Measurements from ENCODE around the gene PCSK6. TPM values are rescaled to one million over a fixed set of nuclear protein-coding genes. Genes with fewer than 3 reads are reported as not detected.
"Not testable (repeated sequence)": the region's sequence is repeated elsewhere in the genome, so short reads cannot be mapped to it uniquely, and the experiment has no call there.

The PCSK6 gene
- total and polyA plus RNA-seq, 2 donors from 2014 or later: 3.8 to 7.3 TPM

DNA sequence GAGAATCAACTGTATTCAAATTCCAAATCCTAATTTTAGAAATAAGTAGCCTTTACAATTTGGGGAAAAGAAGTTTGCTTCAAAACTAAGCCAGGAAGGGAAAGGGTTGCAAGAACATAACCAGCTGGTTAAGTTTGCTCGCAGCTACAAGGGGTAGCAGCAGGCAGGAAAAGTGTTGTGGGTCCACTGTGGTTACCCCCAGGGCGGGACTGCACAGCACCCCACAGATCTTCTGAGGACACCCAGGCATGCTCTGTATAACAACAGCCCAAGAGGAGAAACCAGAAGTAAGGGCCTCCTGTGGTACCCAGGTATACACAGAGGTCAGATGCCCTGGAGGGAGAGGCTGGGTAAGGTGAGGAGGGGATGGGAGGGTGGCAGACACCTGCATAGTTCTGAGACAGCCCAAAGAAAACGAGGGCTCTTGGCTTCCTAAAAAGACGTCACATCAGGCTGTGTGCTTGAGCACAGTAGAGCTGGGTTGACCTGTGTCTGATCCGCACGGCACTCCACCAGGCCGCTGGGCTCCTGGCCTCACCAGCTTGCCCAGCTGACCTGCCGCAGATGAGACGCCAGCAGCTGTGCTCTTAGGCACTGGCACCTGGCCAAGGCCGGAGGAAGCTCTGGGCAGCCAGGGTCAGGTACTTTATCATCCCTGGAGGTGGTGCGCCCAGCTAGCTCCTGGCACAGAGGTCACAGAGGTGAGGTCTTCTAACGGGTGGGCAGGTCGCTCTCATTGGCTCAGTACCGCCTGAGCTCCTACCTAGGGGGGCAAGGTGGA lies 112.7 kb downstream of the PCSK6 start:
- DNase-seq (no peak), FAIRE-seq (no peak)
- TF ChIP-seq, protein P1, sequence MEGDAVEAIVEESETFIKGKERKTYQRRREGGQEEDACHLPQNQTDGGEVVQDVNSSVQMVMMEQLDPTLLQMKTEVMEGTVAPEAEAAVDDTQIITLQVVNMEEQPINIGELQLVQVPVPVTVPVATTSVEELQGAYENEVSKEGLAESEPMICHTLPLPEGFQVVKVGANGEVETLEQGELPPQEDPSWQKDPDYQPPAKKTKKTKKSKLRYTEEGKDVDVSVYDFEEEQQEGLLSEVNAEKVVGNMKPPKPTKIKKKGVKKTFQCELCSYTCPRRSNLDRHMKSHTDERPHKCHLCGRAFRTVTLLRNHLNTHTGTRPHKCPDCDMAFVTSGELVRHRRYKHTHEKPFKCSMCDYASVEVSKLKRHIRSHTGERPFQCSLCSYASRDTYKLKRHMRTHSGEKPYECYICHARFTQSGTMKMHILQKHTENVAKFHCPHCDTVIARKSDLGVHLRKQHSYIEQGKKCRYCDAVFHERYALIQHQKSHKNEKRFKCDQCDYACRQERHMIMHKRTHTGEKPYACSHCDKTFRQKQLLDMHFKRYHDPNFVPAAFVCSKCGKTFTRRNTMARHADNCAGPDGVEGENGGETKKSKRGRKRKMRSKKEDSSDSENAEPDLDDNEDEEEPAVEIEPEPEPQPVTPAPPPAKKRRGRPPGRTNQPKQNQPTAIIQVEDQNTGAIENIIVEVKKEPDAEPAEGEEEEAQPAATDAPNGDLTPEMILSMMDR (IDR thresholded peaks at IDR 0.05; ENCODE audit: borderline replicate concordance, extremely low read depth, insufficient read depth): no peak
- H3K36me3 ChIP-seq (ENCODE audit: control insufficient read depth in 2 of 3, insufficient read depth in 3 of 3, low read length in 3 of 3): no peaks in the 10 kb centered on the region
- no peak overlapping the region for H3K9ac ChIP-seq (ENCODE audit: low read length in 3 of 3)
- H3K4me1 ChIP-seq (ENCODE audit: control insufficient read depth in 2 of 3, insufficient read depth in 2 of 3, low read depth in 1 of 3, low read length in 3 of 3): peaks cover 0 to 4% (median 4%) of the 10 kb centered on the region in 3 donors
- no peaks in the 10 kb centered on the region for H3K9me3 ChIP-seq (ENCODE audit: control insufficient read depth in 2 of 3, insufficient read depth in 1 of 3, low read length in 3 of 3)
- intact Hi-C loops (cut with DNase I): no loop called here
- no peaks in the 10 kb centered on the region for H3K27me3 ChIP-seq (ENCODE audit: control insufficient read depth, insufficient read depth, low read length)
- no peak overlapping the region for H3K4me3 ChIP-seq (ENCODE audit: low read length in 3 of 3)
- no peak overlapping the region for H3K27ac ChIP-seq (ENCODE audit: low read depth in 2 of 2, low read length in 2 of 2)

DNA sequence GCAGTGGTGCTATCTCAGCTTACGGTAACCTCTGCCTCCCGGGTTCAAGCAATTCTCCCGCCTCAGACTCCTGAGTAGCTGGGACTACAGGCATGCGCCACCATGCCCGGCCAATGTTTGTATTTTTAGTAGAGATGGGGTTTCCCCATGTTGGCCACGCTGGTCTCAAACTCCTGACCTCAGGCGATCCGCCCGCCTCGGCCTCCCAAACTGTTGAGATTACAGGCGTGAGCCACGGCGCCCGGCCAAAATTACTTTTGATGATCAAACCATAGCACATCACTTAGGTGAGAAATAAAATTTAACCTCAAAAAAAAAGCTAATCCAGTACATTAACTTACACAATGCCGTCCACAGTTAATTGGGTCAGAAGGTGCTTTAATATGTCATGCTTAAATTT lies 114.5 kb downstream of the PCSK6 start:
- FAIRE-seq; H3K36me3 ChIP-seq (ENCODE audit: control insufficient read depth in 2 of 3, insufficient read depth in 3 of 3, low read length in 3 of 3); intact Hi-C loops (cut with DNase I); H3K9ac ChIP-seq (ENCODE audit: low read length in 3 of 3); DNase-seq; H3K4me1 ChIP-seq (ENCODE audit: control insufficient read depth in 2 of 3, insufficient read depth in 2 of 3, low read depth in 1 of 3, low read length in 3 of 3); H3K4me3 ChIP-seq (ENCODE audit: low read length in 3 of 3); H3K9me3 ChIP-seq (ENCODE audit: control insufficient read depth in 2 of 3, insufficient read depth in 1 of 3, low read length in 3 of 3); H3K27me3 ChIP-seq (ENCODE audit: control insufficient read depth, insufficient read depth, low read length); H3K27ac ChIP-seq (ENCODE audit: low read depth in 2 of 2, low read length in 2 of 2): not testable (repeated sequence)

DNA sequence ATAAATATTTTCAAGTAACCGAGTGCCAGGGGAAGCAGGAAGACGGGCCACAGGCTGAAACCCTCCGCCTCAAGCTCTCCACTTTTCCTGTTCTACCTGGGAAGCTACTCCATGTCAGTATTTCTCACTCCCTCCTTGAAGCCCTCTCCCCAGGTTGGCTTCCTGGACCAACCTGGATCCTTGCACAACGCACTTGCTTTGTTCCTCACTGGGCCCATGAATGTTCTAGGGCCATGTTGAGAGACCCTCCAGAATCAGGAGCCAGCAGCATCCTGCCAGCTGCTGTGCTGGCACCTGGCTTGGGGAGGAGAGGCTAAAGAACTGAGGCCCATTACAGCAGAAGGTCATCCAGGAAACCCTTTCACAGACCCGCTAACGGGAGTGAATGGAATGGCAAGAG lies 115.2 kb downstream of the PCSK6 start:
- DNase-seq (no peak), FAIRE-seq (no peak)

DNA sequence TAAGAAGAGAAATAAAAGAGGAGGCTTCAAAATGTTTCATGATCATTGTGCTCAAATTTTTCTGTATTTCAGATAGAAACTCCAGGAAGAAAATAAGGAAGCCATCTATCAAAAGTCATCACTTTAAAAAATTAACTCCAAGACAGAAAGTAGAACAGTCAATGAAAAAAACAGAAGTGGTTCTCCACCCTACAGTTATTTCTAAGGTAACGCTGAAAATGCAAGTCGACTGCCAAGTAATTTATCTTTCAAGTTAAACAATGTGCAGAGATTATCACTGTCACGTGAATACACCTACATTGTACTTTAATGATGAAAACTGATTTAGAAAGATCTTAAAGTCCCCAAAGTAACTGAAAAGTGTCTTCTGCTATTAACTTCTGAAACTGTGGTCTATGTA lies 115.9 kb downstream of the PCSK6 start:
- Histone ChIP-seq H3K27me3 (ENCODE audit: control insufficient read depth, insufficient read depth, low read length) (no peaks in the 10 kb centered on the region), H3K36me3 (ENCODE audit: control insufficient read depth in 2 of 3, insufficient read depth in 3 of 3, low read length in 3 of 3) (no peaks in the 10 kb centered on the region), H3K9me3 (ENCODE audit: control insufficient read depth in 2 of 3, insufficient read depth in 1 of 3, low read length in 3 of 3) (no peaks in the 10 kb centered on the region), H3K27ac (ENCODE audit: low read depth in 2 of 2, low read length in 2 of 2) (no peak overlapping the region), H3K4me3 (ENCODE audit: low read length in 3 of 3) (no peak overlapping the region), H3K4me1 (ENCODE audit: control insufficient read depth in 2 of 3, insufficient read depth in 2 of 3, low read depth in 1 of 3, low read length in 3 of 3) (peaks cover 0 to 4% (median 4%) of the 10 kb centered on the region in 3 donors), H3K9ac (ENCODE audit: low read length in 3 of 3) (no peak overlapping the region)
- intact Hi-C loops (cut with DNase I): no loop called here
- no peak for FAIRE-seq
- no peak for DNase-seq
- TF ChIP-seq, protein P1 (IDR thresholded peaks at IDR 0.05; ENCODE audit: borderline replicate concordance, extremely low read depth, insufficient read depth): no peak

More for the DNA sequence above, 115.2 kb downstream of the PCSK6 start:
- H3K4me1 ChIP-seq (ENCODE audit: control insufficient read depth in 2 of 3, insufficient read depth in 2 of 3, low read depth in 1 of 3, low read length in 3 of 3): peaks cover 0 to 4% (median 4%) of the 10 kb centered on the region in 3 donors
- no peaks in the 10 kb centered on the region for H3K27me3 ChIP-seq (ENCODE audit: control insufficient read depth, insufficient read depth, low read length)
- TF ChIP-seq, protein P1 (IDR thresholded peaks at IDR 0.05; ENCODE audit: borderline replicate concordance, extremely low read depth, insufficient read depth): no peak
- H3K9me3 ChIP-seq (ENCODE audit: control insufficient read depth in 2 of 3, insufficient read depth in 1 of 3, low read length in 3 of 3): no peaks in the 10 kb centered on the region
- no peak overlapping the region for H3K27ac ChIP-seq (ENCODE audit: low read depth in 2 of 2, low read length in 2 of 2)
- H3K36me3 ChIP-seq (ENCODE audit: control insufficient read depth in 2 of 3, insufficient read depth in 3 of 3, low read length in 3 of 3): no peaks in the 10 kb centered on the region
- no peak overlapping the region for H3K4me3 ChIP-seq (ENCODE audit: low read length in 3 of 3)
- intact Hi-C loops (cut with DNase I): no loop called here
- no peak overlapping the region for H3K9ac ChIP-seq (ENCODE audit: low read length in 3 of 3)
